Measurements from ENCODE around the gene KYAT1. TPM values are rescaled to one million over a fixed set of nuclear protein-coding genes. Genes with fewer than 3 reads are reported as not detected.

KYAT1 gene
- total RNA-seq, 4 donors from 2014 or later, result 1.6 to 3.5 TPM; not detected in 2

GRCh38 chr9:128918921-128919320 lies 37.2 kb upstream of the KYAT1 start:
- Histone ChIP-seq H3K27me3 (no peaks in the 10 kb centered on the region), H3K9me3 (no peaks in the 10 kb centered on the region), H3K36me3 (no peaks in the 10 kb centered on the region), H3K27ac (peak overlapping the region; percentile 32 to 85 (median 58)), H3K4me3 (no peak overlapping the region), H3K4me1 (peaks cover 13 to 51% (median 34%) of the 10 kb centered on the region in 4 donors)
- in situ Hi-C loops (cut with MboI; ENCODE audit: low pct_ligation_motif_present in 1 of 4, low pct_unique_long_range_greater_than_20kb in 1 of 4, low sequenced_read_pairs in 3 of 4), result no loop called here
- intact Hi-C loops (cut with DNase I; ENCODE audit: low total_unique reads), result no loop called here
- TF ChIP-seq POLR2A (IDR thresholded peaks at IDR 0.05) (no peak), POLR2AphosphoS5 (IDR thresholded peaks at IDR 0.05) (no peak)
- 53% methylated on average over 2 of the region's 2 CpGs; no CpG with 5 or more reads in 1 of the 2 donors for WGBS, 2 donors (ENCODE audit: low coverage in 1 of 2)
- no peak for DNase-seq

- in situ Hi-C loops (cut with MboI; ENCODE audit: low pct_ligation_motif_present in 1 of 4, low pct_unique_long_range_greater_than_20kb in 1 of 4, low sequenced_read_pairs in 3 of 4), result no loop called here
- peak; percentile 73 for DNase-seq
- Histone ChIP-seq H3K4me3 (no peak overlapping the region), H3K27ac (peak overlapping the region; percentile 74 to 81 (median 76)), H3K4me1 (peaks cover 29 to 57% (median 44%) of the 10 kb centered on the region in 4 donors), H3K9me3 (no peaks in the 10 kb centered on the region), H3K36me3 (no peaks in the 10 kb centered on the region), H3K27me3 (no peaks in the 10 kb centered on the region)
- TF ChIP-seq POLR2AphosphoS5 (IDR thresholded peaks at IDR 0.05), result peak in 2 of 3 donors; percentile 25 to 36
- TF ChIP-seq POLR2A (IDR thresholded peaks at IDR 0.05), result no peak
- TF ChIP-seq CTCF (IDR thresholded peaks at IDR 0.05), result no peak
- TF ChIP-seq EP300 (IDR thresholded peaks at IDR 0.05; ENCODE audit: low read depth), result no peak
- intact Hi-C loops (cut with DNase I; ENCODE audit: low total_unique reads), result no loop called here
- 30 to 68% methylated on average over 2 to 22 of the region's 26 CpGs for WGBS, 2 donors (ENCODE audit: low coverage in 1 of 2)
Observed at GRCh38 chr9:128917151-128917849, 35.5 kb upstream of the KYAT1 start.

GRCh38 chr9:128916745-128917144 lies 35.0 kb upstream of the KYAT1 start:
- H3K27me3 ChIP-seq, result no peaks in the 10 kb centered on the region
- DNase-seq, result no peak
- peak overlapping the region; percentile 74 to 81 (median 76) for H3K27ac ChIP-seq
- in situ Hi-C loops (cut with MboI; ENCODE audit: low pct_ligation_motif_present in 1 of 4, low pct_unique_long_range_greater_than_20kb in 1 of 4, low sequenced_read_pairs in 3 of 4) (no loop called here), intact Hi-C loops (cut with DNase I; ENCODE audit: low total_unique reads) (no loop called here)
- TF ChIP-seq POLR2A (IDR thresholded peaks at IDR 0.05) (no peak), POLR2AphosphoS5 (IDR thresholded peaks at IDR 0.05) (no peak), CTCF (IDR thresholded peaks at IDR 0.05) (no peak), EP300 (IDR thresholded peaks at IDR 0.05; ENCODE audit: low read depth) (no peak)
- H3K36me3 ChIP-seq, result no peaks in the 10 kb centered on the region
- WGBS, 2 donors (ENCODE audit: low coverage in 1 of 2), result 84 to 89% methylated on average over 6 to 11 of the region's 11 CpGs
- H3K4me3 ChIP-seq, result no peak overlapping the region
- H3K9me3 ChIP-seq, result no peaks in the 10 kb centered on the region
- peaks cover 34 to 57% (median 47%) of the 10 kb centered on the region in 4 donors for H3K4me1 ChIP-seq

GRCh38 chr9:128916204-128916603 lies 34.5 kb upstream of the KYAT1 start:
- in situ Hi-C loops (cut with MboI; ENCODE audit: low pct_ligation_motif_present in 1 of 4, low pct_unique_long_range_greater_than_20kb in 1 of 4, low sequenced_read_pairs in 3 of 4), result no loop called here
- intact Hi-C loops (cut with DNase I; ENCODE audit: low total_unique reads), result no loop called here
- Histone ChIP-seq H3K9me3 (no peaks in the 10 kb centered on the region), H3K4me3 (no peak overlapping the region), H3K27ac (peak overlapping the region; percentile 74 to 81 (median 76)), H3K27me3 (no peaks in the 10 kb centered on the region), H3K36me3 (no peaks in the 10 kb centered on the region), H3K4me1 (peaks cover 40 to 58% (median 50%) of the 10 kb centered on the region in 4 donors)
- DNase-seq, result no peak
- WGBS, 2 donors (ENCODE audit: low coverage in 1 of 2), result 93% methylated on average over 15 of the region's 18 CpGs; no CpG with 5 or more reads in 1 of the 2 donors
- TF ChIP-seq EP300 (IDR thresholded peaks at IDR 0.05; ENCODE audit: low read depth), result no peak
- no peak for TF ChIP-seq POLR2AphosphoS5 (IDR thresholded peaks at IDR 0.05)
- TF ChIP-seq CTCF (IDR thresholded peaks at IDR 0.05), result no peak
- no peak for TF ChIP-seq POLR2A (IDR thresholded peaks at IDR 0.05)
